OCI-LY1 (cell line): ENCODE data around the gene BRD1.

Experiments
- CTCF ChIP-seq: fragments of 200-600 bp; sonication (generic), shearing (Covaris generic); IDR thresholded peaks from 2 replicates; pipeline ENCODE4 v1.5.1; 2017; ENCODE audit warnings: mild to moderate bottlenecking, antibody characterized with exemption, low read length, moderate library complexity, mixed read lengths
- EZH2 ChIP-seq: fragments of 200-600 bp; sonication (generic), shearing (Covaris generic); IDR thresholded peaks from 2 replicates; pipeline ENCODE4 v1.8.0; 2017; ENCODE audit warnings: borderline replicate concordance, mixed run types, mild to moderate bottlenecking, antibody characterized with exemption, low read length, moderate library complexity, mixed read lengths

DNA sequence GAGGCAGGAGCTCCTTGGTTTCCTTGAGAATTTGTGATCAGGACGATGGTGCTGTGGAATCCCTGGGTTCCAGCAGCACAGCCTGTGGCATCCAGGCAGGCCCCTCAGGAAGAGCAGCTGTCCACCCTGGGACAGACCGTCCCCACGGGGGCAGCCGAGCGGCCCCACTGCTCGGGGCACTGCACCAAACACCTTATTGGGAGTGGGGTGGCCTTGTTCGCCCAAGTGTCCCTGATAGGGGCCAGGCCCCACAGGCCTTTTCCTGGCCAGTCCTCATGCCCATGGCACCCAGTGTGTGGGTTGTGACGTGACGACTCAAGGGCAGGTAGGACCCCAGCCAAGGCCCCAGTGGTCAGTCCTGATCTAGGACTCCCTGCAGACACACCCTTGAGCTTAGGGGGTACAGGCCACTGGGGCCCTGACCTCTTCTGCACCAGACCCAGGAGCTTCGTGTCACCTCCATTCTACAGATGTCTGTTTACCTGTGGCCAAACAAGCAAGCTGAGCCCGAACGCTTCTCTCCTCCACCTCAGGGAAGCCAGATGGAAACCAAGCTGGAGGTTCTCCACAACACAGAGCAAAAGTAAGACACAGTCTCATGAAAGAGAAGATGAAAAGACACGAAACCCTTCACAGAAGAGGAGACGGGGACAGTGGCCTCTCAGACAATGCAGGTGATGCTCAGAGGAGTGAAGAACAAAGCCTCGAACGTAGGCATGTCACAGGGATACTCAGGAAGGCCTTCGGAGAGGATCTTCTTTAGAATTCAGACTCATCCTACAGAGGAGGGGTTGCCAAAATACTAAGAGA, 1.6 kb upstream of the BRD1 start:
- TF ChIP-seq CTCF (no peak), EZH2 (no peak)
